HEK293T (cell line): ENCODE results near the gene PLCB4.

Experiments used
- ARNT ChIP-seq: fragments of 450-650 bp; IDR thresholded peaks from 2 replicates; pipeline ENCODE4 v1.6.1; 2017; ENCODE audit warnings: mild to moderate bottlenecking
- BHLHE40 ChIP-seq: fragments of 450-650 bp; IDR thresholded peaks from 2 replicates; pipeline ENCODE4 v1.6.1; 2016; ENCODE audit warnings: mild to moderate bottlenecking, moderate library complexity, borderline replicate concordance
- CTBP1 ChIP-seq: fragments of 450-650 bp; IDR thresholded peaks from 2 replicates; pipeline ENCODE4 v1.6.1; 2016; ENCODE audit warnings: borderline replicate concordance
- FOXA1 ChIP-seq: fragments of 450-650 bp; IDR thresholded peaks from 2 replicates; pipeline ENCODE4 v1.6.1; 2016; ENCODE audit warnings: mild to moderate bottlenecking
- FOXK2 ChIP-seq: fragments of 450-650 bp; IDR thresholded peaks from 2 replicates; pipeline ENCODE4 v1.6.1; 2016; ENCODE audit warnings: mild to moderate bottlenecking
- FOXM1 ChIP-seq: fragments of 450-650 bp; IDR thresholded peaks from 2 replicates; pipeline ENCODE4 v1.6.1; 2017; ENCODE audit warnings: mild to moderate bottlenecking, borderline replicate concordance
- L3MBTL2 ChIP-seq: fragments of 450-650 bp; conservative IDR thresholded peaks from 2 replicates; pipeline ENCODE4 v1.6.1; 2016; ENCODE audit warnings: mild to moderate bottlenecking
- LEF1 ChIP-seq: fragments of 450-650 bp; IDR thresholded peaks from 2 replicates; pipeline ENCODE4 v1.6.1; 2017; ENCODE audit warnings: mild to moderate bottlenecking, borderline replicate concordance
- NFRKB ChIP-seq: fragments of 450-650 bp; IDR thresholded peaks from 2 replicates; pipeline ENCODE4 v1.6.1; 2016; ENCODE audit warnings: mild to moderate bottlenecking, moderate library complexity
- PKNOX1 ChIP-seq: fragments of 450-650 bp; IDR thresholded peaks from 2 replicates; pipeline ENCODE4 v1.6.1; 2016
- SP1 ChIP-seq: fragments of 450-650 bp; IDR thresholded peaks from 2 replicates; pipeline ENCODE4 v1.6.1; 2017
- SUZ12 ChIP-seq: fragments of 450-650 bp; IDR thresholded peaks from 2 replicates; pipeline ENCODE4 v1.6.1; 2016; ENCODE audit warnings: mild to moderate bottlenecking
- TARDBP ChIP-seq: fragments of 450-650 bp; IDR thresholded peaks from 2 replicates; pipeline ENCODE4 v1.6.1; 2016
- ZNF384 ChIP-seq: fragments of 450-650 bp; IDR thresholded peaks from 2 replicates; pipeline ENCODE4 v1.6.1; 2016

GRCh38 chr20:9241232-9241692, 172.4 kb downstream of the PLCB4 start:
- TF ChIP-seq NFRKB, result no peak
- no peak for TF ChIP-seq SUZ12
- TF ChIP-seq CTBP1, result no peak
- TF ChIP-seq FOXK2, result no peak
- TF ChIP-seq LEF1, result no peak
- no peak for TF ChIP-seq SP1
- no peak for TF ChIP-seq PKNOX1
- no peak for TF ChIP-seq L3MBTL2
- no peak for TF ChIP-seq FOXM1
- TF ChIP-seq FOXA1, result no peak
- TF ChIP-seq ARNT, result no peak
- TF ChIP-seq TARDBP, result no peak
- no peak for TF ChIP-seq ZNF384
- no peak for TF ChIP-seq BHLHE40
